ENCODE results near the gene PTPRD.

The PTPRD gene

GRCh38 chr9:8799615-8800014, 1813.2 kb downstream of the PTPRD start:
- DNase-seq = no peak

- DNase-seq = no peak
These were observed 1813.6 kb downstream of the PTPRD start for GRCh38 chr9:8799206-8799605.

GRCh38 chr9:8784838-8785237, 1828.0 kb downstream of the PTPRD start:
- no peak for DNase-seq

GRCh38 chr9:8783941-8784340, 1828.9 kb downstream of the PTPRD start:
- DNase-seq = no peak

- no peak for DNase-seq
These were observed 1830.6 kb downstream of the PTPRD start for GRCh38 chr9:8782237-8782636.

GRCh38 chr9:8781458-8781857, 1831.3 kb downstream of the PTPRD start:
- no peak for DNase-seq

GRCh38 chr9:8780386-8780785, 1832.4 kb downstream of the PTPRD start:
- no peak for DNase-seq

GRCh38 chr9:8779478-8779877, 1833.3 kb downstream of the PTPRD start:
- DNase-seq = no peak

GRCh38 chr9:8778356-8778755, 1834.4 kb downstream of the PTPRD start:
- no peak for DNase-seq

- DNase-seq = no peak
These were observed 1840.5 kb downstream of the PTPRD start for GRCh38 chr9:8772302-8772701.

- DNase-seq = peak; percentile 42
These were observed 1843.6 kb downstream of the PTPRD start for GRCh38 chr9:8769153-8769552.

- DNase-seq = no peak
These were observed 1846.7 kb downstream of the PTPRD start for GRCh38 chr9:8766096-8766495.

- no peak for DNase-seq
These were observed 1848.8 kb downstream of the PTPRD start for GRCh38 chr9:8764051-8764450.

GRCh38 chr9:8762479-8763085, 1850.2 kb downstream of the PTPRD start:
- no peak for DNase-seq

- DNase-seq = no peak
These were observed 1852.6 kb downstream of the PTPRD start for GRCh38 chr9:8760000-8760767.

GRCh38 chr9:8757881-8758280, 1854.9 kb downstream of the PTPRD start:
- DNase-seq = no peak

- no peak for DNase-seq
These were observed 1858.1 kb downstream of the PTPRD start for GRCh38 chr9:8754751-8755150.

GRCh38 chr9:8751406-8751930, 1861.3 kb downstream of the PTPRD start:
- DNase-seq = no peak

GRCh38 chr9:8750639-8751051, 1862.2 kb downstream of the PTPRD start:
- no peak for DNase-seq

- DNase-seq = no peak
These were observed 1867.5 kb downstream of the PTPRD start for GRCh38 chr9:8745347-8745746.

- DNase-seq = no peak
These were observed 1873.9 kb downstream of the PTPRD start for GRCh38 chr9:8738945-8739344.

- DNase-seq = no peak
These were observed 1876.0 kb downstream of the PTPRD start for GRCh38 chr9:8736805-8737204.

- no peak for DNase-seq
These were observed 1878.0 kb downstream of the PTPRD start for GRCh38 chr9:8734760-8735159.

GRCh38 chr9:8733131-8733954, 1879.5 kb downstream of the PTPRD start:
- DNase-seq = peak; percentile 45
